Measurements from ENCODE around the gene KRTAP10-8.
A peak's percentile ranks its signal among the peaks of the same experiment; 100 is the strongest.
"Not testable (repeated sequence)": the region's sequence is repeated elsewhere in the genome, so short reads cannot be mapped to it uniquely, and the experiment has no call there.

The KRTAP10-8 gene

GRCh38 chr21:44647222-44647552 is 35.3 kb downstream of the KRTAP10-8 start:
- peak; percentile 12 for DNase-seq

- no peak for DNase-seq
Observed at GRCh38 chr21:44648557-44649311, 36.9 kb downstream of the KRTAP10-8 start.

GRCh38 chr21:44649521-44650100 is 37.7 kb downstream of the KRTAP10-8 start:
- DNase-seq: no peak

GRCh38 chr21:44650265-44650972 is 38.5 kb downstream of the KRTAP10-8 start:
- no peak for DNase-seq

GRCh38 chr21:44650973-44651675 is 39.2 kb downstream of the KRTAP10-8 start:
- no peak for DNase-seq

GRCh38 chr21:44653123-44653522 is 41.2 kb downstream of the KRTAP10-8 start:
- DNase-seq: no peak

GRCh38 chr21:44653656-44654575 is 42.0 kb downstream of the KRTAP10-8 start:
- DNase-seq: peak; percentile 20

GRCh38 chr21:44654576-44655175 is 42.8 kb downstream of the KRTAP10-8 start, which contains the start of gene KRTAP12-4:
Gene KRTAP12-4 (minus strand): TSS chr21:44654659. CDS start chr21:44654614, 45 bp downstream.
- no peak for DNase-seq

GRCh38 chr21:44656868-44657267 is 45.0 kb downstream of the KRTAP10-8 start:
- no peak for DNase-seq

GRCh38 chr21:44657635-44658540 is 46.0 kb downstream of the KRTAP10-8 start, which contains the start of gene KRTAP12-3:
Gene KRTAP12-3 (plus strand): TSS chr21:44657932. CDS start chr21:44657980, 48 bp downstream.
- no peak for DNase-seq

GRCh38 chr21:44658541-44658910 is 46.6 kb downstream of the KRTAP10-8 start:
- DNase-seq: no peak

- DNase-seq: no peak
Observed at GRCh38 chr21:44658913-44659595, 47.2 kb downstream of the KRTAP10-8 start.

GRCh38 chr21:44661567-44661966 is 49.7 kb downstream of the KRTAP10-8 start:
- DNase-seq: not testable (repeated sequence)
